Measurements from ENCODE around the gene PPFIA1.
"Not testable (repeated sequence)": the region's sequence is repeated elsewhere in the genome, so short reads cannot be mapped to it uniquely, and the experiment has no call there.

The PPFIA1 gene

DNA sequence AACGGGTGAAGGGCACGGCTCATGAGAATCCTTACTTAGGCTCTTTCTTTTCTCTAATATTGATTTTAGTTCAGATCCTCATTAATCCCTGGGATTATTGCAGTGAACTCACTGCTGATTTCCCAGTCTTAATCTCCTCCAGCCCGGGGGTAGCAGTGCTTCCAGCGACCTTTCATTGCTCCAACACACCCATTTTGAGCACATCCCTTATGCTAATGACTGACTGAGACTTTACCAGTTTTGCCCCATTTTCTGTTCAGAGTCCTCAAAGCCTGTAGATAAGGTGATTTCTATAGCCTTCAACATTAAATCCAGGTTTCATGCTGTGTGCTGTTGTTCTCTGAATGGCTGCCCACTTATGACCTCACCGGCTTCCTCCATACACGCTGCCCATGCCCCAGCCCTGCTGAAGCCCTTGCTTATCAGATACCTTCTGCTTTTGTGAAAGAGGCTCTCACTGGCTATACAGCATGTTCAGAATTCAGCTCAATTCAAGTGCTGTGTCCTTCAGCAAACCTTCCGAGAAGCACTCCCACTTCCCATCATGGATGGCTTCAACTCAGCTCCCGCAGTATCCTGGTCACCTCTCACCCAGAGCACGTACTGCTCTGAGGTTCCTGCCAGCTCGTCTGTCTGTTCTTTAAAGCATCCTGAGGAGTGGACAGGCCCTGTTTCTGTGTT, 49.0 kb downstream of the PPFIA1 start:
- Histone ChIP-seq H3K27me3 (ENCODE audit: control insufficient read depth, insufficient read depth, low read length) (no peaks in the 10 kb centered on the region), H3K9ac (ENCODE audit: low read length) (no peak overlapping the region), H3K36me3 (ENCODE audit: control insufficient read depth, insufficient read depth, low read length) (no peaks in the 10 kb centered on the region), H3K9me3 (ENCODE audit: control insufficient read depth, low read length) (no peaks in the 10 kb centered on the region), H3K4me1 (ENCODE audit: control insufficient read depth, insufficient read depth, low read length) (no peaks in the 10 kb centered on the region), H3K4me3 (ENCODE audit: low read length) (no peak overlapping the region)

- H3K4me1 ChIP-seq (ENCODE audit: control insufficient read depth, insufficient read depth, low read length), result no peaks in the 10 kb centered on the region
- H3K36me3 ChIP-seq (ENCODE audit: control insufficient read depth, insufficient read depth, low read length), result no peaks in the 10 kb centered on the region
- no peak overlapping the region for H3K9ac ChIP-seq (ENCODE audit: low read length)
- H3K4me3 ChIP-seq (ENCODE audit: low read length), result no peak overlapping the region
- no peaks in the 10 kb centered on the region for H3K9me3 ChIP-seq (ENCODE audit: control insufficient read depth, low read length)
- no peaks in the 10 kb centered on the region for H3K27me3 ChIP-seq (ENCODE audit: control insufficient read depth, insufficient read depth, low read length)
Observed at GRCh38 chr11:70322666-70323065, 52.2 kb downstream of the PPFIA1 start.

GRCh38 chr11:70323806-70324205, 53.3 kb downstream of the PPFIA1 start:
- H3K9me3 ChIP-seq (ENCODE audit: control insufficient read depth, low read length), result no peaks in the 10 kb centered on the region
- H3K36me3 ChIP-seq (ENCODE audit: control insufficient read depth, insufficient read depth, low read length), result no peaks in the 10 kb centered on the region
- H3K9ac ChIP-seq (ENCODE audit: low read length), result no peak overlapping the region
- no peaks in the 10 kb centered on the region for H3K27me3 ChIP-seq (ENCODE audit: control insufficient read depth, insufficient read depth, low read length)
- H3K4me1 ChIP-seq (ENCODE audit: control insufficient read depth, insufficient read depth, low read length), result no peaks in the 10 kb centered on the region
- H3K4me3 ChIP-seq (ENCODE audit: low read length), result no peak overlapping the region

DNA sequence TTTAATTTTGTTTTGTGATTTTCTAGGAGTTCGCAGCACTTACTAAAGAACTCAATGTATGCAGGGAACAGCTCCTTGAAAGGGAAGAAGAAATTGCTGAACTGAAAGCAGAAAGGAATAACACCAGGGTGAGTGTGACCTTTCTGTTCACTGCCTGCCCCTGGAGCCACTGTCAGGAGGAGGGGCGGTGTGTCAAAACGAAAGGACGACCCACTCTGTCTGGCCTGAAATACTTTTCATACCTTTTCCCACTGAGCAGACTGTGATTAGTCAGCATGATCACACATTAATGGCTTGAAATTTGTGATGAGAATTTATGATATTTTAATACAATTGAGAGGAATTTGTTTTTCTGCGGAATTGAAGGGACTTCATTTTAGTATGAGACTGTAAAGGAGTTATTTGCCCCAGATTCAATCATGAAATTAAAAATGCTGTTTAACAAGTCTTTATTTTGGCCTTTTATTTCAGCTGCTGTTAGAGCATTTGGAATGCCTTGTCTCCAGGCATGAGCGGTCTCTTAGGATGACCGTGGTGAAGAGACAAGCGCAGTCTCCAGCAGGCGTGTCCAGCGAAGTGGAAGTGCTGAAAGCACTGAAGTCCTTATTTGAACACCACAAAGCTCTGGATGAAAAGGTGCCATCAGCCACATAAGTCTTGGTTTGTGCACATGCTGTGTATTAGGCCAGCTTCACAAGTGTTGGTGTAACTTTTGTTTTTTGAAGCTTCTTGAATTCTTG, 54.1 kb downstream of the PPFIA1 start:
- H3K36me3 ChIP-seq (ENCODE audit: control insufficient read depth, insufficient read depth, low read length), result no peaks in the 10 kb centered on the region
- no peak overlapping the region for H3K9ac ChIP-seq (ENCODE audit: low read length)
- H3K27me3 ChIP-seq (ENCODE audit: control insufficient read depth, insufficient read depth, low read length), result no peaks in the 10 kb centered on the region
- H3K4me3 ChIP-seq (ENCODE audit: low read length), result no peak overlapping the region
- no peaks in the 10 kb centered on the region for H3K4me1 ChIP-seq (ENCODE audit: control insufficient read depth, insufficient read depth, low read length)
- no peaks in the 10 kb centered on the region for H3K9me3 ChIP-seq (ENCODE audit: control insufficient read depth, low read length)

DNA sequence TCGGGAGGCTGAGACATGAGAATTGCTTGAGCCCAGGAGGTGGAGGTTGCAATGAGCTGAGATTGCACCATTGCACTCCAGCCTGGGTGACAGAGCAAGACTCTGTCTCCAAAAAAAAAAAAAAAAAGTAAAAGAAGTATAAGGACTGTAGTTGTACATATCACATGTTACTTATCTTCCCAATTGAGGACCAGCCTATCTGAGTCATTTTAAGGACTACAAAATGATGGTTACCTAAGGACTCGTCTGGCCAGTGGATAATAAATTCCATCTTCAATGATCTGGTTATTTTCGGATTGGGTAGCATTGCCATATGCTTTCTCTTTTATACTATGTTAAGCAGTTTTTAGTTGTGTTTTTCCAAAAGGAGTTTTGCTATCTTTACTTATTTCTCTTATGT, 55.3 kb downstream of the PPFIA1 start:
- Histone ChIP-seq H3K36me3 (ENCODE audit: control insufficient read depth, insufficient read depth, low read length) (no peaks in the 10 kb centered on the region), H3K9ac (ENCODE audit: low read length) (no peak overlapping the region), H3K4me3 (ENCODE audit: low read length) (no peak overlapping the region), H3K9me3 (ENCODE audit: control insufficient read depth, low read length) (no peaks in the 10 kb centered on the region), H3K4me1 (ENCODE audit: control insufficient read depth, insufficient read depth, low read length) (no peaks in the 10 kb centered on the region), H3K27me3 (ENCODE audit: control insufficient read depth, insufficient read depth, low read length) (no peaks in the 10 kb centered on the region)

- Histone ChIP-seq H3K9me3 (ENCODE audit: control insufficient read depth, low read length) (no peaks in the 10 kb centered on the region), H3K9ac (ENCODE audit: low read length) (no peak overlapping the region), H3K36me3 (ENCODE audit: control insufficient read depth, insufficient read depth, low read length) (no peaks in the 10 kb centered on the region), H3K27me3 (ENCODE audit: control insufficient read depth, insufficient read depth, low read length) (no peaks in the 10 kb centered on the region), H3K4me1 (ENCODE audit: control insufficient read depth, insufficient read depth, low read length) (no peaks in the 10 kb centered on the region), H3K4me3 (ENCODE audit: low read length) (no peak overlapping the region)
Observed at GRCh38 chr11:70326365-70326811, 55.9 kb downstream of the PPFIA1 start.

GRCh38 chr11:70326833-70327232, 56.3 kb downstream of the PPFIA1 start:
- Histone ChIP-seq H3K27me3 (ENCODE audit: control insufficient read depth, insufficient read depth, low read length) (no peaks in the 10 kb centered on the region), H3K4me1 (ENCODE audit: control insufficient read depth, insufficient read depth, low read length) (no peaks in the 10 kb centered on the region), H3K9ac (ENCODE audit: low read length) (no peak overlapping the region), H3K9me3 (ENCODE audit: control insufficient read depth, low read length) (no peaks in the 10 kb centered on the region), H3K4me3 (ENCODE audit: low read length) (no peak overlapping the region), H3K36me3 (ENCODE audit: control insufficient read depth, insufficient read depth, low read length) (no peaks in the 10 kb centered on the region)

DNA sequence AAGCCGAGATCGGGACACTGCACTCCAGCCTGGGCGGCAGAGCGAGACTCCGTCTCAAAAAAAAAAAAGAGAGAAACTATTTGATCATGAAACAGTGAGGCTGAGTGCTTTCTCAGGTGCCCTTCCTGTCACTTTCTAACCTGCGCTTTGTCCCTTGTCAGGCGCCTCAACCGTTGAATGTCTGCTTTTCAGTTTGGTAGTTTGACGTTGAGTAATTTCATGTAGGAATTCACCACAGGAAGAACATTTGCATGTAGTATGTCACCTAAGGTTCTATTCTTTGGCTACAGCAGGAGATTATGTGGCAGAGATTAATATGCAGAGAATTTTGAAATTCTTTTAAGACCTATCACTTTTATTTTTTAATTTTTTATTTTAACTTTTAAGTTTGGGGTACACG, 57.2 kb downstream of the PPFIA1 start:
- no peaks in the 10 kb centered on the region for H3K9me3 ChIP-seq (ENCODE audit: control insufficient read depth, low read length)
- H3K36me3 ChIP-seq (ENCODE audit: control insufficient read depth, insufficient read depth, low read length), result peaks cover under 1% of the 10 kb centered on the region
- no peak overlapping the region for H3K4me3 ChIP-seq (ENCODE audit: low read length)
- H3K27me3 ChIP-seq (ENCODE audit: control insufficient read depth, insufficient read depth, low read length), result no peaks in the 10 kb centered on the region
- H3K4me1 ChIP-seq (ENCODE audit: control insufficient read depth, insufficient read depth, low read length), result no peaks in the 10 kb centered on the region
- H3K9ac ChIP-seq (ENCODE audit: low read length), result no peak overlapping the region

- Histone ChIP-seq H3K9ac (ENCODE audit: low read length) (no peak overlapping the region), H3K36me3 (ENCODE audit: control insufficient read depth, insufficient read depth, low read length) (peaks cover 9% of the 10 kb centered on the region), H3K4me1 (ENCODE audit: control insufficient read depth, insufficient read depth, low read length) (no peaks in the 10 kb centered on the region), H3K9me3 (ENCODE audit: control insufficient read depth, low read length) (no peaks in the 10 kb centered on the region), H3K27me3 (ENCODE audit: control insufficient read depth, insufficient read depth, low read length) (no peaks in the 10 kb centered on the region), H3K4me3 (ENCODE audit: low read length) (no peak overlapping the region)
Observed at GRCh38 chr11:70328556-70328955, 58.1 kb downstream of the PPFIA1 start.

DNA sequence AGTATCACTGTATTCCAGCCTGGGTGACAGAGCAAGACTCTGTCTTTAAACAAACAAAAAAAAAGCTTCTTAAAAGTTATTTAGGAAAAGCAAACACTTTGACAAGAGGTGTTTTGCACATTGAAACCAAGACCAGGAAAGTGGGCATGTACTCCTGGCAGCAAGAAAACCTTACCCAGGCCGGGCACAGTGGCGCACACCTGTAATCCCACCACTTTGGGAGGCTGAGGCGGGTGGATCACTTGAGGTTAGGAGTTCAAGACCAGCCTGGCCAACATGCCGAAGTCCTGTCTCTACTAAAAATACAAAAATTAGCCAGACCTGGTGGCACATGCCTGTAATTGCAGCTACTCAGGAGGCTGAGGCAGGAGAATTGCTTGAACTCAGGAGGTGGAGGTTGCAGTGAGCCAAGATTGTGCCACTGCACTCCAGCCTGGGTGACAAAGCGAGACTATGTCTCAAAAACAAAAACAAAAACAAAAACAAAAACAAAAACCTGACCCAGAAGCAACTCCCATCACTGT, 60.9 kb downstream of the PPFIA1 start:
- not testable (repeated sequence) for H3K4me3 ChIP-seq (ENCODE audit: low read length); H3K9me3 ChIP-seq (ENCODE audit: control insufficient read depth, low read length); H3K9ac ChIP-seq (ENCODE audit: low read length); H3K27me3 ChIP-seq (ENCODE audit: control insufficient read depth, insufficient read depth, low read length); H3K4me1 ChIP-seq (ENCODE audit: control insufficient read depth, insufficient read depth, low read length)
- H3K36me3 ChIP-seq (ENCODE audit: control insufficient read depth, insufficient read depth, low read length), result peaks cover 18% of the 10 kb centered on the region

DNA sequence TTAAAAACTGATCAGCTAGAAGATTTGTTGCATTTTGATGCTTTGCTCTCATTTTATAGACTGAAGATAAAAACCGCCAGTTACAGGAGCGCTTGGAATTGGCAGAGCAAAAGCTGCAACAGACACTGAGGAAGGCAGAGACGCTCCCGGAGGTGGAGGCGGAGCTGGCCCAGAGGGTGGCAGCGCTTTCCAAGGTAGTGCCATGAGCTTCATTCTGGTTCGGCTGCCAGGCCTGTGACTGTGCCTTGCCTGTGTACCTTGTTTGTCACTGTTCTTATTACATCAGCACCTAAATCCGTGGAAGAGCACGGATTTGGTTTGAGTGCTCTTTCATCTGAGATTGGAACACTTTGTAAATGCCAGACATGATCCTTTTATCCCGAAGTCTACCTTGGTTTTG, 61.4 kb downstream of the PPFIA1 start:
- Histone ChIP-seq H3K27me3 (ENCODE audit: control insufficient read depth, insufficient read depth, low read length) (no peaks in the 10 kb centered on the region), H3K9me3 (ENCODE audit: control insufficient read depth, low read length) (no peaks in the 10 kb centered on the region), H3K4me3 (ENCODE audit: low read length) (no peak overlapping the region), H3K4me1 (ENCODE audit: control insufficient read depth, insufficient read depth, low read length) (no peaks in the 10 kb centered on the region), H3K36me3 (ENCODE audit: control insufficient read depth, insufficient read depth, low read length) (peaks cover 18% of the 10 kb centered on the region), H3K9ac (ENCODE audit: low read length) (no peak overlapping the region)

DNA sequence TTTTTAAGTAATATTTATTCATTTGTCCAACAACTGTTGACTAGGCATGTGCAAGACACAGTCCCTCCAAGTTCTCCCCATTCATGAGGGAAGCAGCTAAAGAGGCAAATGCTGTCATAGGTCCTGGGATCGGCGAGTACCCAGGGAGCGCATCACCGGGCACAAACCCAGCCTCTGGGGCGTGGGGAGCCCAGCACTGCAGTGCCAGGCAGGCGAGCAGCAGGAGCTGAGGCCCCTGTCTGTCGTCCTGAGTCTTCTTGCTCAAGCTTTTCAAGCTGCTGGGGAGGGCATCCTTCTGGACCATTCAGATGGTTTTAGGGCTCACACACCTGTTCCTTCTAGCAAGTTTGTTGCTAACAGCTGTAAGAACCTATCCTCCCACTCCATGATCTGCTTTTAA, 62.1 kb downstream of the PPFIA1 start:
- Histone ChIP-seq H3K4me1 (ENCODE audit: control insufficient read depth, insufficient read depth, low read length) (no peaks in the 10 kb centered on the region), H3K9ac (ENCODE audit: low read length) (no peak overlapping the region), H3K4me3 (ENCODE audit: low read length) (no peak overlapping the region), H3K27me3 (ENCODE audit: control insufficient read depth, insufficient read depth, low read length) (no peaks in the 10 kb centered on the region), H3K36me3 (ENCODE audit: control insufficient read depth, insufficient read depth, low read length) (peaks cover 18% of the 10 kb centered on the region), H3K9me3 (ENCODE audit: control insufficient read depth, low read length) (no peaks in the 10 kb centered on the region)
